Left lung (tissue), 10 donors: ENCODE results near the gene ARHGAP26. TPM values are rescaled to one million over a fixed set of nuclear protein-coding genes. Genes with fewer than 3 reads are reported as not detected.

Source experiments
- ATAC-seq: fragments of 200-7000 bp; cut with Tn5 transposase; one replicate; pipeline ENCODE4 v1.9.1; 2020; ENCODE audit warnings: moderate library complexity
- DNase-seq, 4 donors: peaks; one replicate each; pipeline ENCODE4 v3.0.0-alpha.2; 2013 to 2020
- H3K27ac ChIP-seq, 2 donors: fragments of 200-600 bp; sonication (generic) in 1 of 2; one replicate each; pipeline versions ENCODE4 v1.5.0 to v1.8.0; 2020 to 2021
- H3K27me3 ChIP-seq, 2 donors: fragments of 200-600 bp; sonication (generic) in 1 of 2; one replicate each; pipeline versions ENCODE4 v1.5.0 to v1.8.0; 2020 to 2021
- H3K36me3 ChIP-seq, 2 donors: fragments of 200-600 bp; sonication (generic) in 1 of 2; one replicate each; pipeline versions ENCODE4 v1.5.0 to v1.8.0; 2020 to 2021
- H3K4me1 ChIP-seq, 2 donors: fragments of 200-600 bp; one replicate each; pipeline ENCODE4 v1.8.0; 2021
- H3K4me3 ChIP-seq, 2 donors: fragments of 200-600 bp; sonication (generic) in 1 of 2; one replicate each; pipeline versions ENCODE4 v1.5.0 to v1.8.0; 2020 to 2021; ENCODE audit warnings: mild to moderate bottlenecking in 1 of 2
- H3K9me3 ChIP-seq, 2 donors: fragments of 200-600 bp; sonication (generic) in 1 of 2; one replicate each; pipeline versions ENCODE4 v1.5.0 to v1.8.0; 2020 to 2021
- intact Hi-C, 2 donors: fragments of 100-400 bp; cut with DNase I; formaldehyde crosslinking; loops; one replicate each; pipeline versions ENCODE4 v1.11.2 to v1.14.2; 2022
- polyA plus RNA-seq, 6 donors: library from polyadenylated mRNA; unstranded; fragments of 120-200 nt; gene quantifications; one replicate each; pipeline ENCODE4 v1.2.1, GENCODE V29; 2013; ENCODE audit not compliant: insufficient read length in 6 of 6
- total RNA-seq, 2 donors: library from RNA; stranded (reverse); fragmentation: NEBNext Ultra II Directional; extraction: Animal tissue kit (Norgen Biotek cat#: 25700); gene quantifications; one replicate each; pipeline ENCODE4 v1.2.1, GENCODE V29; 2021
- TF ChIP-seq, protein P1 (sequence below), 2 donors: fragments of 200-600 bp; sonication (generic) in 1 of 2; IDR thresholded peaks; one replicate each; pipeline versions ENCODE4 v1.5.0 to v1.8.0; 2021; ENCODE audit warnings: antibody characterized with exemption in 2 of 2
- donor health status: DM: no; HTN: yes; CAD: no.
- donor health status: DM: no; HTN: no; CAD: no.

The ARHGAP26 gene
- total and polyA plus RNA-seq, 8 donors = 13.9 to 61.9 (median 14.9) TPM

DNA sequence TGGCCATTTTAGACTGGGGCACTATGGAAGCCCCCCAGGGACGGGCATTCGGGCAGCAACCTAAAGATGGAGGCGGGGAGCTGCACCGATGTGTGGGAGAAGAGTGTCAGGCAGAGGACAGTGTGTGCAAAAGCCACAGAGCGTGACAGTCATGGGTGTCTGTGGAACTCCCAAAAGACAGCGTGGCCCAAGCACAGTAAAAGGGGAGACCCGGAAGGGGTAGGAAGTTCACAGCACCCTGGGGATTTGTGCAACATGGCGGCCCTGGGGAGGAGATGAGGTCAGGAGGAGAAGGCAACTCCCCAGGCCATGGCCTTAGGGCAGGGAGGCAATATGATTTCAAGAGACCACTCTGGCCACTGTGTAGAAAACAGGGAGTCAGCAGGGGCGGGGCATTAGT lies 45.4 kb upstream of the ARHGAP26 start:
- TF ChIP-seq, protein P1, sequence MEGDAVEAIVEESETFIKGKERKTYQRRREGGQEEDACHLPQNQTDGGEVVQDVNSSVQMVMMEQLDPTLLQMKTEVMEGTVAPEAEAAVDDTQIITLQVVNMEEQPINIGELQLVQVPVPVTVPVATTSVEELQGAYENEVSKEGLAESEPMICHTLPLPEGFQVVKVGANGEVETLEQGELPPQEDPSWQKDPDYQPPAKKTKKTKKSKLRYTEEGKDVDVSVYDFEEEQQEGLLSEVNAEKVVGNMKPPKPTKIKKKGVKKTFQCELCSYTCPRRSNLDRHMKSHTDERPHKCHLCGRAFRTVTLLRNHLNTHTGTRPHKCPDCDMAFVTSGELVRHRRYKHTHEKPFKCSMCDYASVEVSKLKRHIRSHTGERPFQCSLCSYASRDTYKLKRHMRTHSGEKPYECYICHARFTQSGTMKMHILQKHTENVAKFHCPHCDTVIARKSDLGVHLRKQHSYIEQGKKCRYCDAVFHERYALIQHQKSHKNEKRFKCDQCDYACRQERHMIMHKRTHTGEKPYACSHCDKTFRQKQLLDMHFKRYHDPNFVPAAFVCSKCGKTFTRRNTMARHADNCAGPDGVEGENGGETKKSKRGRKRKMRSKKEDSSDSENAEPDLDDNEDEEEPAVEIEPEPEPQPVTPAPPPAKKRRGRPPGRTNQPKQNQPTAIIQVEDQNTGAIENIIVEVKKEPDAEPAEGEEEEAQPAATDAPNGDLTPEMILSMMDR (IDR thresholded peaks at IDR 0.05) = no peak
- Histone ChIP-seq H3K27ac (no peak overlapping the region), H3K4me3 (no peak overlapping the region), H3K27me3 (peaks cover 0 to 3% of the 10 kb centered on the region in 2 donors), H3K4me1 (peaks cover 0 to 25% of the 10 kb centered on the region in 2 donors), H3K9me3 (no peaks in the 10 kb centered on the region), H3K36me3 (no peaks in the 10 kb centered on the region)
- no peak for DNase-seq
- intact Hi-C loops = no loop called here
- ATAC-seq = no peak

GRCh38 chr5:142725231-142726187 lies 44.7 kb upstream of the ARHGAP26 start:
- ATAC-seq (no peak), DNase-seq (no peak)
- H3K27ac ChIP-seq = peak overlapping the region in 1 of 2 donors; percentile 58
- no peaks in the 10 kb centered on the region for H3K27me3 ChIP-seq
- TF ChIP-seq, protein P1 (IDR thresholded peaks at IDR 0.05) = no peak
- H3K4me3 ChIP-seq = no peak overlapping the region
- peaks cover 0 to 25% of the 10 kb centered on the region in 2 donors for H3K4me1 ChIP-seq
- intact Hi-C loops = no loop called here
- no peaks in the 10 kb centered on the region for H3K9me3 ChIP-seq
- no peaks in the 10 kb centered on the region for H3K36me3 ChIP-seq

GRCh38 chr5:142726188-142726731 lies 43.9 kb upstream of the ARHGAP26 start:
- DNase-seq = no peak
- Histone ChIP-seq H3K36me3 (no peaks in the 10 kb centered on the region), H3K27ac (peak overlapping the region; percentile 8 to 58), H3K9me3 (no peaks in the 10 kb centered on the region), H3K4me1 (peaks cover 0 to 25% of the 10 kb centered on the region in 2 donors), H3K27me3 (no peaks in the 10 kb centered on the region), H3K4me3 (no peak overlapping the region)
- TF ChIP-seq, protein P1 (IDR thresholded peaks at IDR 0.05) = no peak
- ATAC-seq = peak; percentile 35
- intact Hi-C loops = no loop called here

- intact Hi-C loops = no loop called here
- H3K36me3 ChIP-seq = no peaks in the 10 kb centered on the region
- DNase-seq (no peak), ATAC-seq (no peak)
- H3K27me3 ChIP-seq = no peaks in the 10 kb centered on the region
- no peak overlapping the region for H3K27ac ChIP-seq
- peaks cover 0 to 25% of the 10 kb centered on the region in 2 donors for H3K4me1 ChIP-seq
- no peaks in the 10 kb centered on the region for H3K9me3 ChIP-seq
- TF ChIP-seq, protein P1 (IDR thresholded peaks at IDR 0.05) = no peak
- no peak overlapping the region for H3K4me3 ChIP-seq
These were observed 42.5 kb upstream of the ARHGAP26 start for GRCh38 chr5:142727735-142728047.
